Liver (tissue), 9 donors: ENCODE results near the gene GALK2. TPM values are rescaled to one million over a fixed set of nuclear protein-coding genes. Genes with fewer than 3 reads are reported as not detected.

Experiments
- DNase-seq: peaks from one replicate; pipeline ENCODE4 v3.0.0-alpha.2; 2017; ENCODE audit warnings: low spot score
- H3K27ac ChIP-seq, 2 donors: one replicate each; pipeline ENCODE4 v1.7.0; 2013; ENCODE audit warnings: inconsistent platforms in 2 of 2, low read length in 2 of 2, control low read depth in 1 of 2, low read depth in 1 of 2, mild to moderate bottlenecking in 1 of 2
- H3K27me3 ChIP-seq, 4 donors: one replicate each; pipeline versions ENCODE4 v1.6.1 to v1.7.0; 2013; ENCODE audit warnings: low read length in 3 of 4, inconsistent platforms in 1 of 4, mild to moderate bottlenecking in 1 of 4, moderate library complexity in 1 of 4; ENCODE audit not compliant: control insufficient read depth in 4 of 4, insufficient read depth in 4 of 4
- H3K36me3 ChIP-seq, 4 donors: one replicate each; pipeline versions ENCODE4 v1.6.1 to v1.7.0; 2013; ENCODE audit warnings: low read length in 3 of 4, mild to moderate bottlenecking in 3 of 4, low read depth in 1 of 4, moderate library complexity in 1 of 4; ENCODE audit not compliant: control insufficient read depth in 4 of 4, insufficient read depth in 3 of 4
- H3K4me1 ChIP-seq, 4 donors: one replicate each; pipeline versions ENCODE4 v1.6.1 to v1.7.0; 2013; ENCODE audit warnings: low read length in 3 of 4, mild to moderate bottlenecking in 3 of 4, moderate library complexity in 1 of 4; ENCODE audit not compliant: control insufficient read depth in 4 of 4, insufficient read depth in 4 of 4
- H3K4me3 ChIP-seq, 3 donors: one replicate each; pipeline versions ENCODE4 v1.6.1 to v1.7.0; 2013; ENCODE audit warnings: low read length in 3 of 3, control low read depth in 1 of 3, low read depth in 1 of 3, mild to moderate bottlenecking in 1 of 3
- H3K9ac ChIP-seq, 2 donors: one replicate each; pipeline ENCODE4 v1.7.0; 2013; ENCODE audit warnings: low read length in 2 of 2, mild to moderate bottlenecking in 2 of 2, moderate library complexity in 2 of 2, control low read depth in 1 of 2, low read depth in 1 of 2
- H3K9me3 ChIP-seq, 4 donors: one replicate each; pipeline versions ENCODE4 v1.6.1 to v1.7.0; 2013; ENCODE audit warnings: low read length in 3 of 4; ENCODE audit not compliant: control insufficient read depth in 4 of 4
- EGR1 ChIP-seq, 2 donors: IDR thresholded peaks; 2 replicates each; pipeline ENCODE4 v1.6.1; 2016 to 2018; ENCODE audit warnings: antibody characterized with exemption in 2 of 2, low read depth in 2 of 2
- FOXA1 ChIP-seq: IDR thresholded peaks from 2 replicates; pipeline ENCODE4 v1.6.1; 2016; ENCODE audit warnings: antibody characterized with exemption
- FOXA2 ChIP-seq: IDR thresholded peaks from 2 replicates; pipeline ENCODE4 v1.6.1; 2016; ENCODE audit warnings: antibody characterized with exemption
- GABPA ChIP-seq, 2 donors: IDR thresholded peaks in 1 of 2; conservative IDR thresholded peaks in 1 of 2; 2 replicates each; pipeline ENCODE4 v1.6.1; 2016; ENCODE audit warnings: antibody characterized with exemption in 2 of 2, mild to moderate bottlenecking in 1 of 2, moderate library complexity in 1 of 2
- HNF4A ChIP-seq, 2 donors: conservative IDR thresholded peaks; 2 replicates each; pipeline ENCODE4 v1.6.1; 2016; ENCODE audit warnings: antibody characterized with exemption in 2 of 2, mild to moderate bottlenecking in 2 of 2
- HNF4G ChIP-seq: IDR thresholded peaks from 2 replicates; pipeline ENCODE4 v1.6.1; 2016; ENCODE audit warnings: antibody characterized with exemption
- JUND ChIP-seq, 2 donors: IDR thresholded peaks; 2 replicates each; pipeline ENCODE4 v1.6.1; 2016; ENCODE audit warnings: antibody characterized with exemption in 2 of 2
- NR2F2 ChIP-seq: IDR thresholded peaks from 2 replicates; pipeline ENCODE4 v1.6.1; 2016; ENCODE audit warnings: antibody characterized with exemption
- RAD21 ChIP-seq, 2 donors: IDR thresholded peaks; 2 replicates each; pipeline ENCODE4 v1.6.1; 2016; ENCODE audit warnings: antibody characterized with exemption in 2 of 2, mild to moderate bottlenecking in 2 of 2
- RXRA ChIP-seq, 2 donors: IDR thresholded peaks; 2 replicates each; pipeline ENCODE4 v1.6.1; 2017 to 2018; ENCODE audit warnings: antibody characterized with exemption in 2 of 2, mild to moderate bottlenecking in 1 of 2
- SP1 ChIP-seq: IDR thresholded peaks from 2 replicates; pipeline ENCODE4 v1.6.1; 2018; ENCODE audit warnings: antibody characterized with exemption, mild to moderate bottlenecking
- TAF1 ChIP-seq: conservative IDR thresholded peaks from 2 replicates; pipeline ENCODE4 v1.6.1; 2016; ENCODE audit warnings: antibody characterized with exemption, mild to moderate bottlenecking
- YY1 ChIP-seq: IDR thresholded peaks from 2 replicates; pipeline ENCODE4 v1.6.1; 2016; ENCODE audit warnings: antibody characterized with exemption, mild to moderate bottlenecking
- WGBS: extraction: QIAGEN DNeasy Blood & Tissue Kit; methylation state at CpG from one replicate; pipeline ENCODE4 v1.1.7; 2013; 5-methylcytosine and 5-hydroxymethylcytosine counted together
- polyA plus RNA-seq, 2 donors: library from polyadenylated mRNA; stranded (reverse) in 1 of 2; unstranded in 1 of 2; fragments of 200-250 nt in 1 of 2; fragments of >200 nt in 1 of 2; fragmentation: Nextera tagmentation in 1 of 2; extraction: Ambion mirVana in 1 of 2; gene quantifications; one replicate each; pipeline versions ENCODE4 v1.2.1 to v1.2.3, GENCODE V29; 2013 to 2015
- total RNA-seq, 2 donors: library from RNA; depleted of rRNA; stranded (reverse); fragments of >200 nt; gene quantifications; one replicate each; pipeline ENCODE4 v1.2.3, GENCODE V29; 2014
- TF ChIP-seq, protein P1 (sequence below): IDR thresholded peaks from 2 replicates; pipeline ENCODE4 v1.6.1; 2016; ENCODE audit warnings: antibody characterized with exemption
- TF ChIP-seq, protein P2 (sequence below): IDR thresholded peaks from 2 replicates; pipeline ENCODE4 v1.6.1; 2016; ENCODE audit warnings: antibody characterized with exemption
- TF ChIP-seq, protein P3 (sequence below): IDR thresholded peaks from 2 replicates; pipeline ENCODE4 v1.6.1; 2016; ENCODE audit warnings: antibody characterized with exemption, mild to moderate bottlenecking
- TF ChIP-seq, protein P4 (sequence below): fragments of 150-350 bp; IDR thresholded peaks from 2 replicates; pipeline ENCODE4 v1.5.1; 2017; ENCODE audit warnings: improper control_type of control experiment, low read depth, low read length; ENCODE audit not compliant: missing input control
- TF ChIP-seq, protein P5 (sequence below): IDR thresholded peaks from 2 replicates; pipeline ENCODE4 v1.6.1; 2016; ENCODE audit warnings: antibody characterized with exemption
- donor health status: healthy.
- donor health status: healthy.
- donor health status: healthy.
- donor health status: healthy.
- donor health status: healthy.

The GALK2 gene
- total and polyA plus RNA-seq, 4 donors, result 18.1 to 57.0 (median 24.5) TPM

DNA sequence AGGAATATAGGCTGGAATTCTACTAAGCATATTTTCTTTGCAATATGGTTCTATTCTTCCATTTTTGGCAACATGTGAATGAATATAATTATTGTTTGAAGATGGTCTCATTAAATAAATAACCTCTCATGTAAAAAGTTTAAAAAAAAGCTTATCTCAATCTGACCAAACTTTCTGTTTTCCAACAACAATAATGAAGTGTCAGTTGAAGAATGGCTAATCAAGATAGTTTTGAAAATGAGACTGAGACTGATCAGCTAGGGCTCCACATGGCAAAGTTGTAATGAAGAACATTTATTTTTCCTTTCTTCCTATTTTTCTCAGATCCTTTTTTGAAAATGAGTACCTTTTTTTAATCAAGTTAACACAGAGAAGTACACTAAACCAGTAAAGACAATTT, 117.4 kb downstream of the GALK2 start:
- Histone ChIP-seq H3K9me3 (no peaks in the 10 kb centered on the region), H3K27me3 (no peaks in the 10 kb centered on the region), H3K27ac (no peak overlapping the region), H3K4me3 (no peak overlapping the region), H3K9ac (no peak overlapping the region), H3K4me1 (no peaks in the 10 kb centered on the region), H3K36me3 (peaks cover 1 to 37% (median 32%) of the 10 kb centered on the region in 4 donors)
- TF ChIP-seq RXRA (IDR thresholded peaks at IDR 0.05) (no peak), FOXA2 (no peak), EGR1 (IDR thresholded peaks at IDR 0.05; ENCODE audit: low read depth in 2 of 2) (no peak), GABPA (IDR thresholded peaks at IDR 0.05 in 1 of 2, conservative IDR thresholded peaks at IDR 0.05 in 1 of 2) (no peak), RAD21 (IDR thresholded peaks at IDR 0.05) (no peak), YY1 (no peak), JUND (IDR thresholded peaks at IDR 0.05) (no peak), NR2F2 (no peak), HNF4A (conservative IDR thresholded peaks at IDR 0.05) (no peak), HNF4G (no peak), TAF1 (no peak)
- TF ChIP-seq, protein P1, sequence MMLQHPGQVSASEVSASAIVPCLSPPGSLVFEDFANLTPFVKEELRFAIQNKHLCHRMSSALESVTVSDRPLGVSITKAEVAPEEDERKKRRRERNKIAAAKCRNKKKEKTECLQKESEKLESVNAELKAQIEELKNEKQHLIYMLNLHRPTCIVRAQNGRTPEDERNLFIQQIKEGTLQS, result no peak
- TF ChIP-seq, protein P2, sequence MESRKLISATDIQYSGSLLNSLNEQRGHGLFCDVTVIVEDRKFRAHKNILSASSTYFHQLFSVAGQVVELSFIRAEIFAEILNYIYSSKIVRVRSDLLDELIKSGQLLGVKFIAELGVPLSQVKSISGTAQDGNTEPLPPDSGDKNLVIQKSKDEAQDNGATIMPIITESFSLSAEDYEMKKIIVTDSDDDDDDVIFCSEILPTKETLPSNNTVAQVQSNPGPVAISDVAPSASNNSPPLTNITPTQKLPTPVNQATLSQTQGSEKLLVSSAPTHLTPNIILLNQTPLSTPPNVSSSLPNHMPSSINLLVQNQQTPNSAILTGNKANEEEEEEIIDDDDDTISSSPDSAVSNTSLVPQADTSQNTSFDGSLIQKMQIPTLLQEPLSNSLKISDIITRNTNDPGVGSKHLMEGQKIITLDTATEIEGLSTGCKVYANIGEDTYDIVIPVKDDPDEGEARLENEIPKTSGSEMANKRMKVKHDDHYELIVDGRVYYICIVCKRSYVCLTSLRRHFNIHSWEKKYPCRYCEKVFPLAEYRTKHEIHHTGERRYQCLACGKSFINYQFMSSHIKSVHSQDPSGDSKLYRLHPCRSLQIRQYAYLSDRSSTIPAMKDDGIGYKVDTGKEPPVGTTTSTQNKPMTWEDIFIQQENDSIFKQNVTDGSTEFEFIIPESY, result no peak
- DNase-seq, result no peak

DNA sequence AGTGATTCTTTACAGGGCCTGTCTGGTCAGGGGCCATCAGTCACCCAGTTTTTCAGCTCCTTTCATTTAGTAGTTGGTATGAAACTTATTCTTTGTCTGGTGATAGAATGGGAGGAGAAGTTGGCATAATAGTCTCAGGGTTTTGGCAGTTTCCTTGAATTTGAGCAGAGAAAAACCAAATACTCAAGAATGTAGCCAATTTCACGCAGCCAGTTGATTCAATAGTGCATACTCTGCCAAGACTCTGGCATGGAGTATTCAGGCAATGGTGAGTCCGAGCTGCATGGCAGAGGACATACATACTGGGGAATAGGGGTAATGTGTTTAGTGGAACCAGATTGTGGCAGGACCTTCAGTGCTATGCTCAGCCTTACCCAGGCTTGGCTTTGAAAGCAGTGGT, 118.3 kb downstream of the GALK2 start:
- WGBS, result 96% methylated on average over 2 of the region's 2 CpGs
- Histone ChIP-seq H3K27ac (no peak overlapping the region), H3K4me1 (no peaks in the 10 kb centered on the region), H3K9ac (no peak overlapping the region), H3K4me3 (no peak overlapping the region), H3K9me3 (no peaks in the 10 kb centered on the region), H3K27me3 (no peaks in the 10 kb centered on the region), H3K36me3 (peaks cover 3 to 37% (median 32%) of the 10 kb centered on the region in 4 donors)
- no peak for DNase-seq
- TF ChIP-seq, protein P1, result no peak
- TF ChIP-seq NR2F2 (no peak), TAF1 (no peak), HNF4A (conservative IDR thresholded peaks at IDR 0.05) (no peak), RXRA (IDR thresholded peaks at IDR 0.05) (no peak), GABPA (IDR thresholded peaks at IDR 0.05 in 1 of 2, conservative IDR thresholded peaks at IDR 0.05 in 1 of 2) (no peak), SP1 (no peak), RAD21 (IDR thresholded peaks at IDR 0.05) (no peak), YY1 (no peak), FOXA1 (no peak), EGR1 (IDR thresholded peaks at IDR 0.05; ENCODE audit: low read depth in 2 of 2) (no peak), HNF4G (no peak), JUND (IDR thresholded peaks at IDR 0.05) (no peak), FOXA2 (no peak)
- TF ChIP-seq, protein P3, sequence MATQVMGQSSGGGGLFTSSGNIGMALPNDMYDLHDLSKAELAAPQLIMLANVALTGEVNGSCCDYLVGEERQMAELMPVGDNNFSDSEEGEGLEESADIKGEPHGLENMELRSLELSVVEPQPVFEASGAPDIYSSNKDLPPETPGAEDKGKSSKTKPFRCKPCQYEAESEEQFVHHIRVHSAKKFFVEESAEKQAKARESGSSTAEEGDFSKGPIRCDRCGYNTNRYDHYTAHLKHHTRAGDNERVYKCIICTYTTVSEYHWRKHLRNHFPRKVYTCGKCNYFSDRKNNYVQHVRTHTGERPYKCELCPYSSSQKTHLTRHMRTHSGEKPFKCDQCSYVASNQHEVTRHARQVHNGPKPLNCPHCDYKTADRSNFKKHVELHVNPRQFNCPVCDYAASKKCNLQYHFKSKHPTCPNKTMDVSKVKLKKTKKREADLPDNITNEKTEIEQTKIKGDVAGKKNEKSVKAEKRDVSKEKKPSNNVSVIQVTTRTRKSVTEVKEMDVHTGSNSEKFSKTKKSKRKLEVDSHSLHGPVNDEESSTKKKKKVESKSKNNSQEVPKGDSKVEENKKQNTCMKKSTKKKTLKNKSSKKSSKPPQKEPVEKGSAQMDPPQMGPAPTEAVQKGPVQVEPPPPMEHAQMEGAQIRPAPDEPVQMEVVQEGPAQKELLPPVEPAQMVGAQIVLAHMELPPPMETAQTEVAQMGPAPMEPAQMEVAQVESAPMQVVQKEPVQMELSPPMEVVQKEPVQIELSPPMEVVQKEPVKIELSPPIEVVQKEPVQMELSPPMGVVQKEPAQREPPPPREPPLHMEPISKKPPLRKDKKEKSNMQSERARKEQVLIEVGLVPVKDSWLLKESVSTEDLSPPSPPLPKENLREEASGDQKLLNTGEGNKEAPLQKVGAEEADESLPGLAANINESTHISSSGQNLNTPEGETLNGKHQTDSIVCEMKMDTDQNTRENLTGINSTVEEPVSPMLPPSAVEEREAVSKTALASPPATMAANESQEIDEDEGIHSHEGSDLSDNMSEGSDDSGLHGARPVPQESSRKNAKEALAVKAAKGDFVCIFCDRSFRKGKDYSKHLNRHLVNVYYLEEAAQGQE, result no peak
- TF ChIP-seq, protein P2, result no peak
- TF ChIP-seq, protein P4, sequence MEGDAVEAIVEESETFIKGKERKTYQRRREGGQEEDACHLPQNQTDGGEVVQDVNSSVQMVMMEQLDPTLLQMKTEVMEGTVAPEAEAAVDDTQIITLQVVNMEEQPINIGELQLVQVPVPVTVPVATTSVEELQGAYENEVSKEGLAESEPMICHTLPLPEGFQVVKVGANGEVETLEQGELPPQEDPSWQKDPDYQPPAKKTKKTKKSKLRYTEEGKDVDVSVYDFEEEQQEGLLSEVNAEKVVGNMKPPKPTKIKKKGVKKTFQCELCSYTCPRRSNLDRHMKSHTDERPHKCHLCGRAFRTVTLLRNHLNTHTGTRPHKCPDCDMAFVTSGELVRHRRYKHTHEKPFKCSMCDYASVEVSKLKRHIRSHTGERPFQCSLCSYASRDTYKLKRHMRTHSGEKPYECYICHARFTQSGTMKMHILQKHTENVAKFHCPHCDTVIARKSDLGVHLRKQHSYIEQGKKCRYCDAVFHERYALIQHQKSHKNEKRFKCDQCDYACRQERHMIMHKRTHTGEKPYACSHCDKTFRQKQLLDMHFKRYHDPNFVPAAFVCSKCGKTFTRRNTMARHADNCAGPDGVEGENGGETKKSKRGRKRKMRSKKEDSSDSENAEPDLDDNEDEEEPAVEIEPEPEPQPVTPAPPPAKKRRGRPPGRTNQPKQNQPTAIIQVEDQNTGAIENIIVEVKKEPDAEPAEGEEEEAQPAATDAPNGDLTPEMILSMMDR, result no peak
- TF ChIP-seq, protein P5, sequence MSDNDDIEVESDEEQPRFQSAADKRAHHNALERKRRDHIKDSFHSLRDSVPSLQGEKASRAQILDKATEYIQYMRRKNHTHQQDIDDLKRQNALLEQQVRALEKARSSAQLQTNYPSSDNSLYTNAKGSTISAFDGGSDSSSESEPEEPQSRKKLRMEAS, result no peak
